Ascending aorta (tissue), 2 donors: Measurements from ENCODE around the gene PIR. TPM values are rescaled to one million over a fixed set of nuclear protein-coding genes. Genes with fewer than 3 reads are reported as not detected.

ENCODE experiments used
- DNase-seq, 2 donors: peaks; one replicate each; pipeline ENCODE4 v3.0.0-alpha.2; 2019; ENCODE audit warnings: low spot score in 2 of 2
- H3K27ac ChIP-seq, 2 donors: fragments of 200-600 bp; sonication (generic); one replicate each; pipeline ENCODE4 v1.5.1; 2016 to 2017; ENCODE audit warnings: mild to moderate bottlenecking in 1 of 2
- H3K27me3 ChIP-seq: fragments of 200-600 bp; sonication (generic); one replicate; pipeline ENCODE4 v1.5.1; 2017
- H3K36me3 ChIP-seq, 2 donors: fragments of 200-600 bp; sonication (generic); one replicate each; pipeline ENCODE4 v1.5.1; 2016
- H3K4me1 ChIP-seq, 2 donors: fragments of 200-600 bp; sonication (generic); one replicate each; pipeline ENCODE4 v1.5.1; 2016 to 2017; ENCODE audit warnings: mild to moderate bottlenecking in 1 of 2
- H3K4me3 ChIP-seq, 2 donors: fragments of 200-600 bp; sonication (generic); one replicate each; pipeline ENCODE4 v1.5.1; 2016 to 2017; ENCODE audit warnings: mild to moderate bottlenecking in 1 of 2
- H3K9me3 ChIP-seq, 2 donors: fragments of 200-600 bp; sonication (generic); one replicate each; pipeline ENCODE4 v1.5.1; 2016
- intact Hi-C: fragments of 100-400 bp; cut with DNase I; formaldehyde crosslinking; loops from one replicate; pipeline ENCODE4 v1.15.1; 2023
- total RNA-seq: library from RNA; depleted of rRNA; stranded (reverse); fragments of >200 nt; gene quantifications from one replicate; pipeline ENCODE4 v1.1.0, GENCODE V29; 2016
- TF ChIP-seq, protein P1 (sequence below), 3 experiments: fragments of 200-600 bp in 2 of 3; fragments of 450-650 bp in 1 of 3; sonication (generic) in 2 of 3; IDR thresholded peaks; one replicate each; pipeline ENCODE4 v1.5.1; 2016 to 2019; ENCODE audit warnings: antibody characterized with exemption in 3 of 3, mild to moderate bottlenecking in 1 of 3, moderate library complexity in 1 of 3

PIR gene
- total RNA-seq, 1 donor from 2014 or later: 14.6 TPM

DNA sequence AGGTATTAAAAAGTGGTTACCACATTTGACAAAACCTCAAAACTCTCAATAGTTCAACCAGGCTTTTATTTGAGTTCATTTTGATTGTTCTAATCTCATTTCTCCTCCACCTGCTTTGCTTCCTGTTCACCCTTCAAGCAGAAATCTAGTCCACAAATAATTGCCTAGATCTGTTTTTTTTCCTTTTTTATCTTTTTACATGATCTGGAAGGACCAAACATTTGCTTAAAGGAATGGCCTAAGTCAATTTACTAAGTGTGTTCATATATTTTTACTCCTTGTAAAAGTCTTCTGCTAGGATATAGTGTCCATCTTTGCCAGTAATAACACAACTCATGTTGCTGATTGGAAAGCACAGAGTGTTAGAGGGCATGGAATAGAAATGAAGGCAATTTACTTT is 82.7 kb downstream of the PIR start:
- TF ChIP-seq, protein P1, sequence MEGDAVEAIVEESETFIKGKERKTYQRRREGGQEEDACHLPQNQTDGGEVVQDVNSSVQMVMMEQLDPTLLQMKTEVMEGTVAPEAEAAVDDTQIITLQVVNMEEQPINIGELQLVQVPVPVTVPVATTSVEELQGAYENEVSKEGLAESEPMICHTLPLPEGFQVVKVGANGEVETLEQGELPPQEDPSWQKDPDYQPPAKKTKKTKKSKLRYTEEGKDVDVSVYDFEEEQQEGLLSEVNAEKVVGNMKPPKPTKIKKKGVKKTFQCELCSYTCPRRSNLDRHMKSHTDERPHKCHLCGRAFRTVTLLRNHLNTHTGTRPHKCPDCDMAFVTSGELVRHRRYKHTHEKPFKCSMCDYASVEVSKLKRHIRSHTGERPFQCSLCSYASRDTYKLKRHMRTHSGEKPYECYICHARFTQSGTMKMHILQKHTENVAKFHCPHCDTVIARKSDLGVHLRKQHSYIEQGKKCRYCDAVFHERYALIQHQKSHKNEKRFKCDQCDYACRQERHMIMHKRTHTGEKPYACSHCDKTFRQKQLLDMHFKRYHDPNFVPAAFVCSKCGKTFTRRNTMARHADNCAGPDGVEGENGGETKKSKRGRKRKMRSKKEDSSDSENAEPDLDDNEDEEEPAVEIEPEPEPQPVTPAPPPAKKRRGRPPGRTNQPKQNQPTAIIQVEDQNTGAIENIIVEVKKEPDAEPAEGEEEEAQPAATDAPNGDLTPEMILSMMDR (IDR thresholded peaks at IDR 0.05): no peak
- no peaks in the 10 kb centered on the region for H3K27me3 ChIP-seq
- H3K27ac ChIP-seq: no peak overlapping the region
- intact Hi-C loops: no loop called here
- no peaks in the 10 kb centered on the region for H3K36me3 ChIP-seq
- no peaks in the 10 kb centered on the region for H3K4me1 ChIP-seq
- DNase-seq: no peak
- H3K4me3 ChIP-seq: no peak overlapping the region
- no peaks in the 10 kb centered on the region for H3K9me3 ChIP-seq

- Histone ChIP-seq H3K27me3 (no peaks in the 10 kb centered on the region), H3K4me1 (no peaks in the 10 kb centered on the region), H3K36me3 (no peaks in the 10 kb centered on the region), H3K9me3 (no peaks in the 10 kb centered on the region), H3K27ac (no peak overlapping the region), H3K4me3 (no peak overlapping the region)
- TF ChIP-seq, protein P1 (IDR thresholded peaks at IDR 0.05): no peak
- DNase-seq: no peak
- intact Hi-C loops: no loop called here
Measured at GRCh38 chrX:15405846-15406245, 87.3 kb downstream of the PIR start.

DNA sequence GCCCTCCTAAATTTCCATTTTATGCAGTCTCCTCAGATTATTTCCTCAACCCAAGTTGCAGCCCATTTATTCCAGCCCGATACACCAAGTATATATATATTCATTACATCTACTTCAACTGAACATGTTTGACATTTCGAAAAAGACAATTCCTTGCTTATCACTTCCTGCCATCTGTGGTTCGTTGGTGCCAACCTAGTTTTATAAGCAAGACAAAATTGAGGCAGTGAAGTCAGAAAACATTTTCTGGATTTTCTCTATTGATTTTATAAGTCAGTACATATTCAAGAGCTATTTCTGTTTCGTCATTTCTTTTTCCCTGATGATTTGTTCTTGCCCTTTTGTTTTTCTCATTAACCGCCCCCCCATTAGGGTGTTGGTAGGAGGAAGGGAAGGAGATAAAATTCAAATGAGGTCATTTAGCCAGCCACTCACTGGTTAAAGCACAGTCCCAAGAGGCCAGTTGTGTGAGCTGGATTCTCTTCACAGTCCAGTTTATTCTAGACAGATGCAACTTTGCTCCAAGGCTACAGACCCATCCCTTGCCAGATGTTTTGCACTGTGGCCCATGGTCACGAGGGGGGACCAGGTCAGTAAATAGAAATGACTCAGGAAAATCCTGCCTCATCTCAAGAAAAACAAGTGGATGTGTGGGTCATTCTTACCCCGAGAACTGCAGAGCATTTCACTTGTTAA is 88.6 kb downstream of the PIR start:
- H3K4me1 ChIP-seq: no peaks in the 10 kb centered on the region
- H3K4me3 ChIP-seq: no peak overlapping the region
- no peak overlapping the region for H3K27ac ChIP-seq
- H3K36me3 ChIP-seq: no peaks in the 10 kb centered on the region
- TF ChIP-seq, protein P1 (IDR thresholded peaks at IDR 0.05): no peak
- no peak for DNase-seq
- intact Hi-C loops: no loop called here
- no peaks in the 10 kb centered on the region for H3K9me3 ChIP-seq
- no peaks in the 10 kb centered on the region for H3K27me3 ChIP-seq

GRCh38 chrX:15401378-15401777 is 91.8 kb downstream of the PIR start:
- Histone ChIP-seq H3K27me3 (no peaks in the 10 kb centered on the region), H3K27ac (no peak overlapping the region), H3K4me1 (no peaks in the 10 kb centered on the region), H3K9me3 (no peaks in the 10 kb centered on the region), H3K4me3 (no peak overlapping the region), H3K36me3 (no peaks in the 10 kb centered on the region)
- intact Hi-C loops: no loop called here
- TF ChIP-seq, protein P1 (IDR thresholded peaks at IDR 0.05): no peak
- DNase-seq: no peak

DNA sequence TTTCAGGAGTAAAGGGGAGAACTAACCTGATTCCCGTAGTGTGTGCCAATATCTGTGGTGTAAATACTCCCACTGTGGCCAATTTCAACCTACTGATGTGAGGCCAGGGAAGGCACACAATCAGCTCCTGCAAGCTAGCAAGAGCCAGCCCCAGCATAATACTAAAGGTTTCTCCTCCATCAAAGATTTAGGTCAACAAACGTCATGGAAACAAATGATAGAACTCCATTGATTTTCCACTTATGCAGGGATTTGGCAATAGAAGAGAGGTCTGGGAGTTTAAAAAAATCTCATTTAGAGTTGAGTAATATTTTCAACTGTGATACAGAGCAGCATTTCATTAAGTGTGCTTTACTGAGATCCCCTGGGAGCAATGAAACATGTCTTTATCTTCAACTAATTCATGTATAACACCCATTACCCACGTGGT is 93.2 kb downstream of the PIR start:
- Histone ChIP-seq H3K4me1 (no peaks in the 10 kb centered on the region), H3K36me3 (no peaks in the 10 kb centered on the region), H3K27ac (no peak overlapping the region), H3K4me3 (no peak overlapping the region), H3K27me3 (no peaks in the 10 kb centered on the region), H3K9me3 (no peaks in the 10 kb centered on the region)
- intact Hi-C loops: no loop called here
- no peak for DNase-seq
- TF ChIP-seq, protein P1 (IDR thresholded peaks at IDR 0.05): no peak

GRCh38 chrX:15398874-15399273 is 94.3 kb downstream of the PIR start:
- TF ChIP-seq, protein P1 (IDR thresholded peaks at IDR 0.05): no peak
- intact Hi-C loops: no loop called here
- Histone ChIP-seq H3K27me3 (no peaks in the 10 kb centered on the region), H3K36me3 (no peaks in the 10 kb centered on the region), H3K4me1 (no peaks in the 10 kb centered on the region), H3K27ac (no peak overlapping the region), H3K4me3 (no peak overlapping the region), H3K9me3 (no peaks in the 10 kb centered on the region)
- DNase-seq: no peak
